Pulmonary artery endothelial cell (primary cell): ENCODE results near the gene SHISAL1. TPM values are rescaled to one million over a fixed set of nuclear protein-coding genes. Genes with fewer than 3 reads are reported as not detected.
"Not testable (repeated sequence)": the region's sequence is repeated elsewhere in the genome, so short reads cannot be mapped to it uniquely, and the experiment has no call there.

Experiments used
- DNase-seq: peaks from one replicate; pipeline ENCODE4 v3.0.0-alpha.2; 2011; ENCODE audit warnings: low read depth, low spot score
- total RNA-seq: library from RNA; depleted of rRNA; stranded (reverse); fragments of >200 nt; gene quantifications from 2 replicates; pipeline ENCODE4 v1.2.3, GENCODE V29; 2014

SHISAL1 gene
- total RNA-seq, 1 donor from 2014 or later, result under 0.01 TPM

DNA sequence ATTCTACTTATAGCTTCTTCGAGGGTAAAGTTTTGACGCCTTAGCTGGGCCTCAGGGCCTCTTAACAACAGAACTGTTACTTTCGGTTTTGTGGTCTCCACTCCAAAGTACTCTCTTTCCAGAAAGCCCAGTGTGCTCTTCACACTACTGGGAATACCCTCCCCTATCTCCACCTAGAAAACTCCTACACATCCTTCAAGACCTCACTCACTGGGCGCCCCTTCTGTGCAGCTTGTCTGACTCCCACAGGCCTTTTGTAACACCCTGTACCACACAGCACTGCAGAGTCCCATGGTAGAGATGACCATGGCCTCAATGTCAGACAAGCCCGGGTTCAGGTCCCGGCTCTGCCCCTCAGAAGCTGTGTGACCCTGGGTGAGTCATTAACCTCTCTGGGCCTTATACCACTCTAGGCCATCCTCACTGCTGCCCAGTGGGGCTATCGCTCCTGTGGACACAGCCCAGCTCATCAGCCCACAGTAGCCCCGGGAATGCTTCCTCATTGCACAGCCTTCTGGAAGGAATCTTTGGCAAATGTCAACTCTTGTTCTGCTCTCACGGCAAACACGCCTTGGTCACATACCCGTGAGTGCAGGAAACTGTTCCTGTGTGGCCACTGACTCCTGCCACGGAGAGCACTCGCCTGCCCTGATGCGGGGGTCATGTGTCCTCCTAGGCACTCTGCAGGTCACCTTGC, 51.4 kb downstream of the SHISAL1 start:
- DNase-seq, result no peak

DNA sequence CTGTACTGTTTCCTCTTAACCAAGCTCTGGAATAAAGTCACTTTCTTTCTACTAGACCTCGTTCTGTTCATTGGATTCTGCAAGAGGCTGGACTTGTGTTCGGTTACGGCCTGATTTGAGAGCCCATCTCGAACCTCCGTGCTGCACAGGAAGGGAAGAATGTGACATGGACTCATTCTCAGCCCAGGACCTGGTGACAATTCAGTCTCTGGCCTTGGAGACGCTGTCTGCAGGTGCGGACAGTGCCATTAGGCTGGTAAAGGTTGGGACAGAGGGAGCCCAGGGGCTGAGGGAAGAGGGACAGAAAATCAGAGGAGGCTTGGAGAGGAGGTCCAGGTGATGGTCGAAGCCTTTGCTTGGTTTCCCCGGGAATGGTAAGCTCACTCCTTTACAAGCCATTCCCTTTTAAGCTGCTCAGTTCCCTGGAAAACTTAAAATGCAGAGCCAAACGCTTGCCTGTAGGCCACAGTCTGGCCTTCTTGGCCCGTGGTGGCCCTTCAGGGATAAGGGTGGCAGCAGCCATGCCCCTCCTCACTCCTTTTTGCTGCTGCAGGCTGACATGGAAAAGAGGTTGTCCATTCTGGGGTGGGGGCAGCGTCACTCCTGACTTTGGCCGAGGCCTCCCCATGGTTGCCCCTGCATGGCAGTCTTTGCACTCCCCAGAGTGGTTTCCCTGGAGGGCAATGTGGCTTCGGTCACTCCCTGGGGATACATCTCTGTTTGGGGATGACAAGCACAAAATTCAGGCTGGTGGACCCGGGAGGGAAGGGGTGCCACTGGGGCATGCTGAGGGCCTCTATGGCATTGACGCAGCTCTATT, 52.3 kb downstream of the SHISAL1 start:
- no peak for DNase-seq

DNA sequence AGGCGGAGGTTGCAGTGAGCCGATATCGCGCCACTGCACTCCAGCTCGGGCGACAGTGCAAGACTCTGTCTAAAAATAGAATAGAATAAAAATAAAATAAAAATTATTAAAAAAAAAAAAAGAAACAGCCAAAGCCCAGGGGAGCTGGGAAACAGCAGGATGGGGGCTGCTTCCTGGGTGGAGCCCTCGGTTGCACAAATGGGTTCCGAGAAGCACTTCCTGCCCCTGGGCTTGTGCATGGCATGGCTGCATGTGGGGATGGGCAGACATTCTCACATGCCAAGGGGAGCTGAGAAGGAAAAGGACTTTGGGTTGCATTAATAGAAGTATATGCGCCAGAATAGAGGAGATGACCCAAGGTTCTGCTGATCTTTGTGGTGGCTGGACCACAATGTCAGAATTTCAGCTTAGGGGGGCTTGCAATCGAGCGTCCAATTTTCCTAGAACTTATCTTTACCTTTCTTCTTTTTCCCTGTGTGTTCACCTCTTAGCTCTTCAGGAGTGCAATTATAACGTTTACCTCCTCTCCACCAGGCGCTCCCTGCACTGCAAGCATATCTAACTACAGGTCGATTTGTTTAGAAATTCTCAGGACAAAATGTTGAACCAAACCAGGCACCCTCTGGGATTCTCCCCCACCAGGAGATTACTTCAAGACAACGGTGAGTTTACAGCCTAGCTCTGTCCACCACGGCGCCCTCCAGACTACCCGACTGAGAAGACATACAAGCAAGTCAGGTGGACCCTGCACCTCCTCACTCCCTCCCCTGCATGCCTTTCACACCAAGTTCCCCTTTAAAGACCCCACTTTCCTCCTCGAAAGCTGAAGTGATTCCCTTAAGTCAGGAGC, 53.2 kb downstream of the SHISAL1 start:
- DNase-seq, result no peak

DNA sequence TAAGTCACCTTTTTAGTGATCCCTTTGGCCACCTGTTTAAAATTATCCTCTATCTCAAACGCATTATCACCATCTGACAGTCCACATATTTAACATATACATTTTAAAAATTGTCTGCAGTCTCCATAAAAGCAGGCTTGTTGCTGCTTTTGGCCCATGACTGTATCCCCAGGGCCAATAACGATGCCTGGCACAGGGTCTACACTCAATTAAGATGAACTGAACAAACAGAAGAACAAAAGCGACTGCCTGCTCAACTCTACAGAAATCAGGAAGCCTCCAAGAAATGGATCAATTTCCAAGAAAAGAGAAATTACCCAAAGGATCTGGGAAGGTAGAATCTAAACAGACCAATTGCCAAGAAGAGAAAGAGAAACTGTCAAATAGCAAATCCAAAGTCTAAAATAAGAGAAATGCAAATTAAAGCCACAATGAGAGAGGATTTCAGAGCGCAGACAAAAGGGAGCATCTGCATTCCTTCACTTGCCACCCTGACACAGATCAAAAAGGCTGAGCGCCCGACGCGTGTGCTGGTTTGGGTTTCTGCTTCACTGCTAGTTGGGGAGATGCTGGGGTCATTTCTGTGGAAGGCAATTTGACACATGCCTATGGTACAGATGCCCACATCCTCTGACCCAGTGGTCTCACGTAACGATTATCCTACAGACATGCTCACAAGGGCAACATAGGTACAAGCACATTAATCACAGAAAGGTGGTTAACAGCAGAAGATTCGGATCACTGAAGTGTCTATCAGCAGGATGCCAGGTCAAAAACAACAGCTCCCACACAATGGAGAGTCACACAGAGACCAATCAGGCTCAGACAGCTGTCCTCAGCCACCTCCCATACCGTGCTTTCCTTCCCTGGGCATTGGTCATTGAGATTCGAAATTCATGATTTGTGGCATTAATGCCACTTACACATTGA, 55.9 kb downstream of the SHISAL1 start:
- DNase-seq, result no peak

DNA sequence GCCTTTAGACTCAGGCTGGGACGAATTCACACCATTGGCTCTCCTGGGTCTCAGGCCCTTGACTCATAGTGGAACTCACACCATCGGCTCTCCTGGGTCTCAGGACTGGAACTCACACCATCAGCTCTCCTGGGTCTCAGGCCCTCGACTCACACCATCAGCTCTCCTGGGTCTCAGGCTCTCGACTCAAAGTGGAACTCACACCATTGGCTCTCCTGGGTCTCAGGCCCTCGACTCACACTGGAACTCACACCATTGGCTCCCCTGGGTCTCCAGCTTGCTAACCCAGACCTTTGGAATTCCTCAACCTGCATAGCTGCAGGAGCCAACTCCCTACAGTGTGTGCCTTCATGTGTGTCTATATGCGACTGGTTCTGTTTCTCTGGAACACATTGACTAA, 56.7 kb downstream of the SHISAL1 start:
- no peak for DNase-seq

DNA sequence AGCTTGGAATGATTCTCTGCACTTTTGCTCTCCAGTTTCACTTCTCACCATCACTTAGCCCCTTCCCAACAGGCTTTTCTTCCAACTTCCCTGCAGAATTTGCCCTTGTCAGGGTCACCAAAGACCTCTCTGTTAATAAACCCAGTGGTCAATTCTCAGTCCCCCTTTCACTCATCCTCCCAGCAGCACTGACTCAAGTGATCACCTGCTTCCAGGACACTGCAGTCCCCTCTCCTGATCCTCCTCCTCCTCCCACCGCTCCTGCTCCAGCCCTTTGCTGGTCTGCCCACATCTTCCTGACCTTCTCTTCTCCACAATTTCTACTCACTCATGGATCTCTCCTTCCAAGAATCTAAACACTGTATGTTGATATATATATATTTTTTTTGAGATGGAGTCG, 57.9 kb downstream of the SHISAL1 start:
- DNase-seq, result no peak

DNA sequence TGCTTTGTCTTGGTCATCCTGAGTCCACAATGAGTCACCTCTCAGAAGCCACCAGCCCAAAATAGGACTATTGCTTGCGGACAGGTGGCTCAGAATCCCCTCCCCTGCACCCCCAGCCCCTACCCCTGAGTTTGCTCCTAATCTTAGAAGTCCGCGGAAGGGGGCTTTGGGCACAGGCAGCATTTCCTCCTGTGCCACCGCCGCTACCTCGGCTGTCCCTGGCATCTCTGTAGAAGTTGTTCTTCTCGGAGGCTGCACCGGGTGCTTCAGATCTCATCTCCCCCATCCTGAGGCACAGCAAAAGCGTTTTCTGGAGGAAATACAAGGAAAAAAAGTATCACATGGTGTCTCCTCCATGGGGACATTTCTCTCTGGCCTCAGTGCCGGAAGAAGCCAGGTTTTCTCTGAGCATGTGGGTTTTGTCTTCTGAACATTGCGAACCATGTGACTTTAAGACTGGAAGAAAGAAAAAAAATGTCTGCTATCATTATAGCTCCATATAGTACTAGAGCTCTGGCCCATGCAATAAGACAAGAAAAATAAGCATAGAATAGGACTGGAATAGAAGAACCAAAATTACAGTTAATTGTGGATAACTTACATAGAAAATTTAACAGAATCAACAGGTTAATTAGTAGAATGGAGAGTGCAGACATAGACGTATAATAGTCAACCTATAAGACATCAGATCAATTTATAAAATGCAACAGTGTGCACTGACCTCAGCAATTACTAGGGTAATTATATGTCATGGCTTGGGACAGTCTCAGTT, 63.2 kb downstream of the SHISAL1 start:
- no peak for DNase-seq

DNA sequence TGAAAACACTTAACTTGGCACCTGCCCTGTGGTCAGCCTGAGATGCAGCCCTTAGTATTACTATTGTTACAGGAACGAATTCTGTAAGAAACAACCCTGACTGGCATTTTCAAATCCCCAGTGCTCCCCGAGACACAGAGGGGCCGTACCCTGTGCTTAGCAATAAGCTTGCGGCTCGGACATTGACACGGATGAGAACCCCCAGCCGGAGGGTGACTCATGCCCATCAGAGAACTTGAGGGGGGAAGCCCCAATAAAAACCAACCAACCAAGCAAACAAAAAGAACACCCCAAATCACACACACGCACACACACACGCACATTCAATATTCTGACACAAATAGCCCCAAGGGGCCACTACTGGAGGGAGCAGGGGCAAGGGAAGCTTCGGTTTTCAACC, 63.8 kb downstream of the SHISAL1 start:
- no peak for DNase-seq

DNA sequence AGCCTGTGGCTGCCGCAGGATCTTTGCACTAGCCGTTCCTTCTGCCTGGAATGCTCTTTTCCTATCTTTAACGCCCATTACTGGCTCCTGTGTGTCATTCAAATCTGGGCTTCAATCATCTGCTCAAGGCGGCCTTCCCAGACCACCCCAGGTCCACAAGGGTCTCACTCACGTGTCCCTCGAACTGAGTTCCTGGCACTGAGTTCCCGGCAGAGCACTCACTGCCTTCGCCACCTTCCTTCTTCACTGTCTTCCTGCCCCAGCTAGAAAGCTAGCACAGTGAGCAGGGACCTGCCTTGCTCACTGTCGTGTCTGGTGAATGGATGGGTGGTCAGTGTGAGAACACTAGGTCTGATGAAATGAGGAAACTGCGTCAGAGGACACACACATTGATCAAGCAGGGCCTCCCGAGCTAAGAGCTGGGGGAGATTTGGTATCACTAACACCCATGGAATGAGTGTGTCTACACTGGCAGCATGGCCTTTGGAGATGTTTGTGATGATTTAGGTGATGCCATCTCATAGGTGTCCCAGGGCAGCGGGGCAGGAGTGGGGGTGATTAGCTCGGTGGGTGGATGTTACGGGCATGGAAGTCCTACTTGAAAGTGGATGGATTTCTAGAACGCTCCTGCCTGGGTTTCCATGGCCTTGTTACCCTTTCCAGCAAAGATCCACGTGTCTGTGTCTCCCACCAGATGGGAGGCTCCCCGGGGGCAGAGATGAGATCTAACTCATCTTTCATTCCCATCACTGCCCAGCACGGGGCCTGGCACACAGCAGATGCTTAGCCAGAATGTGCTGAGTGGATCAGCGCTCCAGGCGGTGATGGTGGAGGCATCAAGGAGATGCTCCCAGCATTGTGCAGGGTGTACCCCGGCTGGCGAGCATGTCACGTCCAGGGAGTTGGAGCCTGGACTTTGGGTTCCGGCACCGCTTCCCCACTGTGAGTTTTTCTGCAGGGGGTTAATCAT, 64.5 kb downstream of the SHISAL1 start:
- DNase-seq, result no peak

DNA sequence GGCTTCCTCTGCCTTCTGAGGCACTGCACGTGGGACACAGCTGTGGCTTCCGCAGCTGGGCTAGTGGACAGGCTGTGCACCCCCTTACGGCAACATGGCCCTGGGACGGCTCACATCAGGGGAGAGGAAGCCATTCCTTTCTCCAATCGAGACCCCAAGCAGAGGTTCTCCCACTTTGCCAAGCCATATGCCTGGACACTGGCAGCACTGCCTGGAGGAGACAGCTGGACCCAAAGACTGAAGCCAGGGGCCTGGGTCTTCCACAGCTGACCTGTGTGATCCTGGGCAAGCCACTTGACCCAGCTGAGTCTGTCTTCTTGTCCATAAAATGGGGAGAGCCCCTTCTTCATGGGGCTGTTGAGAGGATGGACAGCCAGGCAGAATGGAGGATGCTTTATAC, 65.4 kb downstream of the SHISAL1 start:
- DNase-seq, result no peak

DNA sequence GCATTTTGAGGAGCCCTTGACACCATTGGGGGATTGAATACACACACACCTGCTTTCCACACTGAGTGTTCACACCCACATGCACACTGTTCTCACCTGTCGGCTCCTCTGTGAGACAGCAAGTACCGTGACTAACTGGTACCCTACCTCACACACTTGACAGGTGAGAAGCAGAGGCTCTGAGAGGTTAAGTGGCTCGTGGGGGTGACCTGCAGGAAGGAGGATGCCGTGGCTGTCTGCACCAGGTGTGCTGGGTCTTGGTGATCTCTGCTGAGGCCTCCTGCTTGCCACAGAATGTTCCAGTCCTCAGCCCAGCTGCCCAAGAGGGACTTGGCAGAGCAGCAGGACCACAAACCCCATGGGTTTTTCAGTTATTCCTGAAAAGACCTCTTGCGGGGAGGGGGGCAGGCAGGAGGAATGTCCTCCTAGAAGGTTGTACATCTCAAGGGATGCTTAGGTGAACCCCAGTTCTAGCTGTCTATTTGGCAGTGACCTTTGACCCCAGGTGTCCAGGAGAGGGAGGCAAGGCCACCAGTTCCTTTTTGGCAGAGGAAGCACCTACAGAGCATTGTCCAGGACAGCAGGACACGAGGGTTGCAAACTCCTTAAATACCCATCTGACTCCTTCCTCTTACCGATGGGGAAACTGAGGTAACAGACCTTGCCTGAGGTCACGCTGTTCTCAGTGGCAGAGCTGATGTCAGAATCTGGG, 66.0 kb downstream of the SHISAL1 start:
- DNase-seq, result no peak

DNA sequence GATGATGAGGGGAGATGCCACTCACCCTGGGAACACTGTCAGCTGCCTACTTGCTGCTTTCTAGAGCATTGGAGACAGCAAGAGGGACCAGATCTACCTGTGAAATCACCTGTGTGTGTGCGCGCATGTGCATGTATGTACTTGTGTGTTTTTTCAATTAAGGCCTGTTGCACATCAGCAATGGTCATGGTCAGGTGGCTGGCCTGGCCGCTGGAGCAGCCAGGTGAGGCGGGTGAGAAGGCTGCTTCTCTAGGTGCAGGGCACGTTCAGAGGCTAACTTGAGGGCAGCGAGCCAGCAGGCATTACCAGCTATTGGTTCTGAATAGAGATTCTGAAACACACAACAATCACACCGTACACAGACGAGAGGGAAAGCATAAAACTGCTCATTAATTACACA, 66.9 kb downstream of the SHISAL1 start:
- DNase-seq, result no peak

DNA sequence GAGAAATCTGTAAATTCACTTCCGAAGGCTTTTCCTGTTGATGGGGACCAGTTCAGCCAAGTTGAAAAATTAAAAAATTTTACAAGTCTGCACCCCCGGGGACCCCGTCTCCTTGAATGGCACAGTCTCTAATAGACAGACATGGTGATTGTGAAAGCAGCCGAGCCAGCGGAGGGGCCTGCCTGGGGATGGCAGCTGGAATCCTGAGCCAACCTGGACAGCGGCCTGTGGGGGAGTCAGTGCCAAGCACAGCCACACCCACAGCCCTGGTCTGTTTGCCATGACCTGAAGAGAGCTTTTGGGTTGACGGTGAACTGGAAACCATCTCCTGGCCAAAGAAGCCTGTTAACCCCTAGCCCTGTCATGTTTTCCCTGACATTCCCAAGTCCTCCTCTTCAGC, 67.3 kb downstream of the SHISAL1 start:
- DNase-seq, result no peak

DNA sequence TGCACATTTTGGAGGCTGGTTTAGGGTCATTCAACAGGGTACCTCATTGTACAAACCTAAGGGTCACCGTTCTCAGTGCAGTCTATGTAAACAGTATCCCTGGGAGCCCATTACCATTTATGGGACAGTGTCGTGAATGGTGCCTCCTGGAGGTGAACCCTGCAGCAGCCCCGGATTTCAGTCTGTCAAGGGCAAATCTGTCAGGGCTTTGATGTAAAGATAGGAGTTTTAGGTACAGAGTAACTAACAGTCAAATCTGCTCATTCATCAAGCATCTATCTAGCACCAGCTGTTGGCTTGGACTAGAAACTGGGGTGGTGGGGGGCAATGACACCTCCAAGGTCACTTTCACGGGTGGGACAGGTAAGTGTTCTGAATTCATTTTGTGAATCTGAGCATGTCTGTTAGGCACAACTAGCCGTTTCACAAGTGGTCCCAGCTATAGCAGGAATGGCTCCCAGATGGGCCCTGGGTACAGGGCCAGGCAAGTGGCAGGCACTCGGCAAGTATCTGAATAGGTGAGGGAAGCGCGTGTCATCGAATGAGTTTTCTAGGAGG, 68.4 kb downstream of the SHISAL1 start:
- DNase-seq, result no peak

DNA sequence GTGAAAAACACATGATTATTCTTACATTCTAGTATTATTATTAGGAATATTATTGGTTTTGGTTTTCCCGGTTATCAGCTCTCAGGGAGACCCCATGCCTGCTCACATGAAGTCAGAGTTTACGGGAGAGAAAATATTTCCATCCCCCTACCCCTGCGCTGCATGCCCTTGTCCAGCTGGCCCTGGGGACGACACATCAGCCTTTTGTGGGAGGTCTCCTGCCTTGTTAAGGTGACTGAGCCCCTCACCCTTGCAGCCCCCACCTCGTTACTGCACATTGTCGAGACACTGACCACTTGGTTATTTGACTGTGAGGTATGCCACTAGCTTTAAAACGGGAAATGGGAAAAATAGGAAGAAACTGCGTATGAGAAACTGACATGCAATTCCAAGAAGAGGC, 69.0 kb downstream of the SHISAL1 start:
- no peak for DNase-seq

DNA sequence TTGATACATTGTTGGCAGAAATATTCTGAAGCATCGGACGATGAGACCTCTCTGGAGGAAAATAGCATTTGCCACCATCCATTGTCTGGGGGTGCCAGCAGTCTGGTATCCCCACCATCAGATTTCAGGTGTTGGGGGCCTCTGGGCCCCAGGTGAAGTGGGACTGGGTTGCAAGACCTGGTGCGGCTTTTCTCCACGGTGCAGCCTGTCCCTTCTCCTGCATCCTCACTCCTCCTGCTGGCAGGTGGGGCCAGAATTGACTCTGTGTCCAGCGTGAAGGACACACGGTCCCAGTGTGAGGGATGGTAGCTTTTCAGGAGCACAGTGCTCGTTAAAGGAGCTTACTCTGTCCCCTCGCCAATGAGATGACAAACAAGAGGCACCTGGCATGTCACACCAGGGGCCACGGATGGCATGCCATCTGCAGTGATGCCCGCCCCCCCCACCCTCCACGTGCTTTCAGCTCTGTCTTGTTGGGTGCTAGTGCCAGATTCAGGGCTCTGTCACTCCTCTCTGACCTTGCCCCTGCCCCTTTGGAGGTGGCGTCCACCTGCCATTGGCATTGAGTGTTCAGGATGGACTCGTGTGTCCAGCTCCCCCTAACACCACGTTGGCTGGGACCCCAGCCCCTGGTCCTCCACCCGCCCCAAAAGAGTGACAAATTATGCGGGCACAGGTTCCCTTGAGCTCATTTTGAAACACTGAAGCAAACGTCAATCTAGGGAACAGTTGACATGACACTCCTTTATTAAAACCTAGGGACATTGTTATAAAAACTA, 69.6 kb downstream of the SHISAL1 start:
- no peak for DNase-seq

DNA sequence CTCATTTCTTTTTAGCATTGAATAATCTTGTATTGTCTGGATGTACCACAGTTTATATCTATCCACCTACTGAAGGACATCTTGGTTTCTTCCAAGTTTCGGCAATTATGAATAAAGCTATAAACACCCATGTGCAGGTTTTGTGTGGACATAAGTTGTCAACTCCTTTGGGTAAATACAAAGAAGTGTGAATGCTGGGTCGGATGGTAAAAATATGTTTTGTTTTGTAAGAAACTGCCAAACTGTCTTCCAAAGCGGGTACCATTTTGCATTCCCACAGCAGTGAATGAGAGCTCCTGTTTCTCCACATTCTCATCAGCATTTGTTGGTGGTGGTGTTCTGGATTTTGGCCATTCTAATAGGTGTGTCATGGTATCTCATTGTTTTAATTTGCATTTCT, 71.6 kb downstream of the SHISAL1 start:
- not testable (repeated sequence) for DNase-seq
